ENCODE results near the gene RASGEF1C.

The RASGEF1C gene

DNA sequence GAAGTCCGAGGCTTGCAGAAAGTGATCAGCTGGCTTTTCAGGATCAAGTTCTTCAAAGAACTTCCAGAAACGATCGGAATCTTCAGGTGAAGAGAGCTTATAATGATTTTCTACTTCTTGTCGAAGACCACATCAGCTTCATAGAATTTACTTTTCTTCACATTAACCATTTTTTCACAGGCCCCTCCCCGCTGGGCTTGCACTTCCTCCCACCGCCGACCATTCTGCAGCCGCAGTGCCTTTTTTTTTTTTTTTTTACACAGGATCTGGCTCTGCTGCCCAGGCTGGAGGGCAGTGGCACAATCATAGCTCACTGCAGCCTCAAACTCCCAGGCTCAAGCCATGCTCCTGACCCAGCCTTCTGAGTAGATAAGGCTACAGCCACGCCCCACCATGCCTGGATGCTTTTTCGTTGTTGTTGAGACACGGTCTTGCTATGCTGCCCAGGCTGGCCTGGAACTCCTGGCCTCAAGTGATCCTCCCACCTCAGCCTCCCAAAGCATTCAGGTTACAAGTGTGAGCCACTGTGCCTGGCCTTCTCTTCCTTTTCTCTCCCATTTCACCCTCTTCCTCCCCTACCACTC lies 122.1 kb downstream of the RASGEF1C start:
- DNase-seq (ENCODE audit: low read depth in 2 of 3, low spot score in 2 of 3), result no peak

DNA sequence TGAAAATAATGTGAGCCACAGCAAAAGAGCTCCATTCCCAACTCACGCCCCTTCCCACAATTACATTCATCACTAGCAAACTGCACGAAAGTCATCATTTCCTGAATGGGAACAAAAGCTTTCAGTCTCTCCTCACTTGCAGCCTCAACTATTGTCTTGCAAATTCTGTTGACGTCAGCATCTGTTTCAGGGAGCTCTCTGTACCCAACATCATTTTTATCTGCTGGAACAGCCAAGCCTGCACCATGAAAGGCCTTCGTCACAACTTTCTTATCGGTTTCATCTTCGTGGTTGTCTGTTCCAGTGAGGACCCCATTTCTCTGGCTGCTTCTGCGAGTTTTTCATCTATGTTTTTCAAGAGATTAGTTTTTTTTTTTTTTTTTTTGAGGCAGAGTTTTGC lies 123.2 kb downstream of the RASGEF1C start:
- no peak for DNase-seq (ENCODE audit: low read depth in 2 of 3, low spot score in 2 of 3)

GRCh38 chr5:180084638-180085561 lies 124.1 kb downstream of the RASGEF1C start:
- DNase-seq (ENCODE audit: low read depth in 2 of 3, low spot score in 2 of 3), result no peak

DNA sequence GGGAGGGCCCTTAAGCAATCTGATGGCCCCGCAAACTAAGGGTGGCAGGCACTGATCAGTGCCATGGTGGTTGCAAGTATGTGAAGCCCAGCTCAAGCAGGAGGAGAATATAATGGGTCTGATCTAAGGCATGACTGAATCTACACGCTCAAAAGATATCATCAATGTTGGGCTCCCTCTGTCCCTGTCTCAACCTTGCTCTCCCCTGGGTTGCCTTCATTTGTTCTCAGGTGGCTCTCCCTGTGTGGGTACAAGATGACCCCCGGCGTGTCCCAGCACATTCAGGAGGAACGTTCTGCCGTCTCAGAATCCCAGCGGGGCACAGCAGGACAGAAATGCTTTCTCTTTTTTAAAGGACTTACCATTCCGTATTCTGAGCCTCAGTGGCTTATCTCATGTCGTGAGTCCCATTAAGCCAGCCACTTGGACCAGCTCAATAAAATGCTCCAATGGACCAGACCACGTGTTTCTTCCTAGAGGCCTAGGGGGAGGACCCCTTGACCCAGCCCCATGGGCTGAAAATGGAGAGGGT lies 125.4 kb downstream of the RASGEF1C start:
- no peak for DNase-seq (ENCODE audit: low read depth in 2 of 3, low spot score in 2 of 3)

DNA sequence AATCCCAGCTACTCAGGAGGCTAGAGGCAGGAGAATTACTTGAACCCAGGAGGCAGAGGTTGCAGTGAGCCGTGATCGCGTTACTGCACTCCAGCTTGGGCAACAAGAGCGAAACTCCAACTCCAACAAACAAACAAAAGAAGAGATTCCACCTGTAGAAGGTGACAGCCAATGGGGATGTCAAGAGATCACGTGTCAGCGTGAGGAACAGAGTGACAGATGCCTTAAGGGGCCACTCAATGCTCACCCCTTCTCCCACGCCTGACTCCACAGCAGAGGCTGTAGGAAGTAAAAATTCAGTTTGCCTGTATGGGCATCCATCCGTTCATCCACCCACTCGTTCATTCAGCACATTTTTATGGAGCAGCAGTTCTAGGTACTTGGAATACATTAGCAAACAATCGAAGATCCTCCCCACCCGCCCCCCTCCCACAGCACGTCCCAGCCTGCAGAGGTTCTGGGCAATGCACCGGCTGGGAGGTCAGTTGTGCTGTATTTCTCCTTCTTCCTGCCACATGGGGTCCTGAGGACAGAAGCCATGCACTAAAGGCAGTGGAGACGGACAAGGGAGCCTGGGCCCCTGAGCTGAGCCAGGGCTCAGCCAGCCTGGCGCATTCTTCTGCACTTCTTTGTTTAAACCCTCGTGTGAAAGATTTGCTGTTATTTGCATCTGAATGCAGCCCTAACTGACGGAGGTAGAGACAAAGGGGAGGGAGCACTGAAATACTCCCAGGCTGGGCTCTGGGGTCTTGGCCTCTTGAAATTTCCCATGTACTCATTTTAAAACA lies 126.2 kb downstream of the RASGEF1C start:
- no peak for DNase-seq (ENCODE audit: low read depth in 2 of 3, low spot score in 2 of 3)

DNA sequence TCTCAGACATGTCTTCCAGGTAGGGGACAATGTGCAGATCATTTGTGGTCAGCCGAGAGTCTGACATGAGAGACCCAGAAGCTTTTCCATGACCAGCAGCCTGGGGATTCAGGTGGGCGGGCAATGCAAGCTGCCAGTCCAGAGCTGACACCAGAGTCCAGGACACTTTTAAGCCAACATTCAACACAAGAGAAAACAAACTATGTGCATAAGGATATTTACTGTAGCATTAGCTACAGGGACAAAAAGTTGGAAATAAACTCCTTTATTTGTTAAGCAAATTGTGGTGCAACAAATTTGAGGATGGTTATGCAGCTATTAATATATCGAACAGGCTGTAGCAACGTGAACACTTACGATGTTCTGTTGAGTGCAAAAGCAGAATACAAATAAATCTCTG lies 127.5 kb downstream of the RASGEF1C start:
- DNase-seq (ENCODE audit: low read depth in 2 of 3, low spot score in 2 of 3), result no peak

DNA sequence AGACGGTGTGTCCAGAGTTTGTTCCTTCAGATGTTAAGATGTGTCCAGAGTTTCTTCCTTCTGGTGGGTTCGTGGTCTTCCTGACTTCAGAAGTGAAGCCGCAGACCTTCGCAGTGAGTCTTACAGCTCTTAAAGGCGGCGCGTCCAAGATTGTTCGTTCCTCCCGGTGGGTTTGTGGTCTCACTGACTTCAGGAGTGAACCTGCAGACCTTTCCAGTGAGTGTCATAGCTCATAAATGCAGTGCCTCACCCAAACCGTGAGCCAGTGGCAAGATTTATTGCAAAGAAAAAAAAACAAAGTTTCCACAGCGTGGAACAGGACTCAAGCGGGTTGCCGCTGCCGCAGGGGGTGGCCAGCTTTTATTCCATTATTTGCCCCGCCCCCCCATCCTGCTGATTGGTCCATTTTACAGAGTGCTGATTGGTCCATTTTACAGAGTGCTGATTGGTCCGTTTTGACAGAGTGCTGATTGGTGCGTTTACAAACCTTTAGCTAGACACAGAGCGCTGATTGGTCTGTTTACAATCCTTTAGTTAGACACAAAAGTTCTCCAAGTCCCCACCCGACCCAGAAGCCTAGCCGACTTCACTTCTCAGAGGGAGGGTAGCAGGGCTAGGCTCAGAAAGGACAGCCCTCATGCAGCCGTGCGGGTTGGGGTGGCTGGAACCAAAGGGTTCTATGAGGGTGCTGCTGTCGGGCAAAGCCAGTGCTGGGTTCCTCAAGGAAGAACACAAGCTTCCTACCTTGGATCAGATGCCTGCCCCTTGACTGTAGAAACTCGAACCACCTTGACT lies 128.3 kb downstream of the RASGEF1C start:
- DNase-seq (ENCODE audit: low read depth in 2 of 3, low spot score in 2 of 3), result no peak

DNA sequence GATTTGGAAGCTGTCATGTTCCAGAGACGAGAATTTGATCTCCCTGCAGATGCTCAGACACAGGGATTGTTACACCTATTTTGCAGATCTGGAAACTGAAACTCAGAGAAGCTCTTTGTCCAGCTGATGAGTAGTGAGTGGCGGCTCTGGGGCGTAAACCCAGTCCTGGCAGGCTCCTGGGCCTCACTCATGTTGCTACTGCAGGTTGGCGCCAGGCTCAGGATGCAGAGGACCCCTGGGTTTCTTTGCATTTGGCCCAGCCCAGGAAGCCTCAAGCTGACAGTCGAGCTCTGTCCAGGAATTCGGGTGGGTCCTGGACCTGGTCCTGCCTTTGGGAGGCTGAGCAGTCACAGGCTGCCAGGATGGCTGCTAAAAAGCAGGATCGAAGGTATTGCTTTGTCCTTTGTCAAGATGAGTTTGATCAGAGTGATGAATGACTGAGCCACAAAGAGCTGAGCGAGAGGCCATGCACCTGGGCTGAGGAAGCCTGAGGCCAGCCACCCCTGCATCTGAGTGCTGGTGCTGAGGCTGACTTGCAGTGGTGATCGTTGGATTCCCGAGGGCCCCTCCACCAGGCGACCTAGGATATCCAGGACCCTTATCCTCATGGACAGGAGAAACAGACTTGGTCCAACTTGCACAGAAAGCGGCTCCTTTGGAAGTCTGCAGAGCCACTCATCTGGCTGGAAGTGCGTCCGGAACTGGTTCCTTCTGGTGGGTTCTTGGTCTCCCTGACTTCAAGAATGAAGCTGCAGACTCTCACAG lies 129.1 kb downstream of the RASGEF1C start:
- DNase-seq (ENCODE audit: low read depth in 2 of 3, low spot score in 2 of 3), result no peak

DNA sequence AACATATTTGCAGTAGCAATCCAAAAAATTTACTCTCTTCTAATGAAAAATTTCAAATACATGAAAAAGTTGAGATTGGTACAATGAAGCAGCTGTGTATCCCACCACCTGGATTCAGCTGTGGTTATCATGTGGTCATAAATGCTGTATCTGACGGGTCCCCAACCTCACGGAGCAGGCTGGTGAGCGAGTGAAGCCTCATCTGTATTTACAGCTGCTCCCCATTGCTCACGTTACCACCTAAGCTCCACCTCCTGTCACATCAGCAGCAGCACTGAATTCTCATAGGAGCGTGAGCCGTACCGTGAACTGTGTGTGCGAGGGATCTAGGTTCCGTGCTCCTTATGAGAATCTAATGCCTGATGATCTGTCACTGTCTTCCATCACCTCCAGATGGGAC lies 130.7 kb downstream of the RASGEF1C start:
- no peak for DNase-seq (ENCODE audit: low read depth in 2 of 3, low spot score in 2 of 3)

DNA sequence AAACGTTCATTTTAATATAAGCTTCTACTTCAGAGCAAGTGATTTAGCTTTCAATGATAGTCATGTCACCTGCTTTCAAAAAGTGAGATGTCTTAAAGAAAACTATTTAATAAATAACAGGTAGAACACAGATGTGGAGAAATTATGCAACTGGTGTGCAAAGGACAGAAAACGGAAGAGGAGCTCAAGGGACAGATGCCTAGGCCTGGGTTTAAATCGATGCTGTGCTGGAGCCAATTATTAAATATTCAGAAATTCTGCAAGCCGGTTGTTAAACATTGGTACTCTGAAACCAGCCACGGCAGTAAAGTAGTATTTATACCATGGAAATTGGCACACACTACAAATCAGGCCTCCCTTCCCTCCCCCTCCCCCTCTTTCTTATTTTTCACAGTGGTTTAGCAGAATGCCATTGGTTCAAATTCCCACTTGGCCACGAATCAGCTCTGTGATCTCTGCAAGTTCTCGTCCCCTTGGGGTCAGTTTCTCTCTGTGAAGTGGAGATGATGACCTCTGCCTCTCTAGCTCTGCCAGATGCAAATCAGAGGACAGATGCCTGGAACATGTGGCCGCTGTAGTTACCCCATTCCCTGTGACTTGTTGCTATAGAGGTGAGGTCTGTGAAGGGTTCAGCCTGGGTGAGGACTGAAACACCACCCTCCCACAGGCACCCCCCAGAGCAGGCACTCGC lies 131.3 kb downstream of the RASGEF1C start:
- DNase-seq (ENCODE audit: low read depth in 2 of 3, low spot score in 2 of 3), result no peak

DNA sequence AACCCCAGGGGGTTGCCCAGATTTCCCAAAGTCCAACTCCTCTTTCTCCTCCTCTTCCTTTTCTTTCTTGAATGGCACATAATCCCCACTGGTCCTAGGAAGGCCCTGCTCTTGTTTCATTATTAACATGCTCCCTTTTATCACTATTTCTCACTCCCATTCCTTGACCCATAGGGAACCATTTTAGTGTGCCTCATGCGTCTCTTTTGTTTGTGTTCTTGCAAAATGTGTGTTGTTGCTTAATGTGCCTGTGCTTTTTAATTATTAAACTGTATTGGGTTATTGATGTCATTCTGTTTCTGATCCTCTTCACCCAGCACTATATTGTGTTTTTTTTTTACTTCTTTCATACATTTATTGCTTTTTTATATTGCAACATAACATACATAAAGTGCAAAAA lies 133.3 kb downstream of the RASGEF1C start:
- DNase-seq (ENCODE audit: low read depth in 2 of 3, low spot score in 2 of 3), result no peak

DNA sequence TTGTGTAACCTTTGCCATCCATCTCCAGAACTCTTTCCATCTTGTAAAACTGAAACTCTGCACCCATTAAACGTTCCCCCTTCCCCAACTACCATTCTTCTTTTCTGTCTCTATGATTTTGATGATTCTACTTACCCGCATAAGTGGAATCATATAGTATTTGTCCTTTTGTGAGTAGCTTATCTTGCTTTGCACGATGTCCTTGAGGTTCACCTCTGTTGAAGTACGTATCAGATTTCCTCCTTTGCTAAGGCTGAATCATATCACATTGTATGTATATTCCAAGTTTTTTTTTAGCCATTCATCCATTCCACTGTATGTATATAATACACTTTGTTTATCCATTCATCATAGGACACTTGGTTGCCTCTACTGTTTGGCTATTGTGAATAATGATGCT lies 134.5 kb downstream of the RASGEF1C start:
- no peak for DNase-seq (ENCODE audit: low read depth in 2 of 3, low spot score in 2 of 3)

- no peak for DNase-seq (ENCODE audit: low read depth in 2 of 3, low spot score in 2 of 3)
Measured at GRCh38 chr5:180072556-180072955, 136.5 kb downstream of the RASGEF1C start.

DNA sequence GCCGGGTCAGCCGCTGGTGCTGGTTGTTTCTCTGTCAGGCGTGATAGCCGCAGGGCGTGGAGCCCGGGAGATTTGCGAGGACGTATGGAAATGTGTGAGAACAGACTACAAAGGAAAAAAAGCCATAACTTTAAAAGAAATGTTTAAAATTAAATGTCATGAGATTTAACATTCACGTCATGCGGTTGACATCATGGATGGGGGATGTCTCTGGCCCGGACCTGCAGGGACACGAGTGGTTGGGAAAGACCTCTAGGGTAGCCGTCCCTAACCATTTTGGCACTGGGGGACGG lies 136.8 kb downstream of the RASGEF1C start:
- DNase-seq (ENCODE audit: low read depth in 2 of 3, low spot score in 2 of 3), result no peak

- DNase-seq (ENCODE audit: low read depth in 2 of 3, low spot score in 2 of 3), result peak; percentile 69 to 84 (median 75)
Measured at GRCh38 chr5:180071531-180072255, 137.3 kb downstream of the RASGEF1C start, which contains the start of gene RNF130. Gene RNF130, minus strand, starts transcription at chr5:180071759. Its CDS starts 57 bp downstream, at chr5:180071702.

- DNase-seq (ENCODE audit: low read depth in 2 of 3, low spot score in 2 of 3), result no peak
Measured at GRCh38 chr5:180070756-180071530, 138.1 kb downstream of the RASGEF1C start.

DNA sequence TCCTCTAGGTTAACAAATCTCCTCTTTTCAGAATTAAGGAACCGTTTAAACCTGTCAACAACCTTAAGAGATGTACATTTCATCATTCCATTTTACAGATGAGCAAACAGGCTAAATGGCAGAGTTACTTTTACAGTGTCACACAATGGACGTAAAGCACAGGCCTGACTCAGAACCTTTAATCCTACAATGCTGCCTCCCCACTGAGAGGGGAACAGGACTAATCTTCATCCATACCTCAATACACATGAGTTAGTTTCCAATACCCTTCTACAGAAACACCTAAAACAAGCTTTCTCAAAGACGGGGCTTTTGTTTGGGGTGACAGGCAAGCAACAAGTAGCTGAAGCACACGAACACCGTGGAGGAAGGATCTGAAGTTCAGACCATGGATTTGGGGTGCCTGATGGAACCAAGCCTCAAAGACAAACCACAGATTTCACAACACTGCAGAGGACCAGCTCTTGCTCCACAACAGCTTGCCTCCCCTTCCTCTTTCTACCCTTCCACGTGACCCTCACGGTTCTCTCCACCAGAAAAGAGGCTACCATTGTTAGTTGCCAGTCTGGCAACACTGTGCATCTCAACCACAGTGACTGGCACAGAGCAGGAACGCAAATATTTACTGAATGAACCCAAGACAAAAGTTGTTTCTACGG lies 139.3 kb downstream of the RASGEF1C start:
- DNase-seq (ENCODE audit: low read depth in 2 of 3, low spot score in 2 of 3), result no peak

Measured in activated CD8-positive, alpha-beta memory T cell treated with anti-CD3 and anti-CD28 coated beads for 48 hours (primary cell).